NB4 (cell line): ENCODE results near the gene ARMC5.
"Not testable (repeated sequence)": the region's sequence is repeated elsewhere in the genome, so short reads cannot be mapped to it uniquely, and the experiment has no call there.

ENCODE experiments used
- DNase-seq: peaks from one replicate; pipeline ENCODE4 v3.0.0; 2010; ENCODE audit warnings: low read depth
- H3K4me3 ChIP-seq: one replicate; pipeline ENCODE4 v1.5.1; 2011; ENCODE audit warnings: mild to moderate bottlenecking, low read depth, low read length, moderate library complexity
- CTCF ChIP-seq: IDR thresholded peaks from one replicate; pipeline ENCODE4 v1.5.1; 2012; ENCODE audit warnings: low read depth, low read length
- MAX ChIP-seq: IDR thresholded peaks from 2 replicates; pipeline ENCODE4 v1.6.1; 2011; ENCODE audit warnings: low read depth, low read length
- MYC ChIP-seq: IDR thresholded peaks from 2 replicates; pipeline ENCODE4 v1.6.1; 2011; ENCODE audit warnings: low read depth, low read length
- POLR2A ChIP-seq: IDR thresholded peaks from 2 replicates; pipeline ENCODE4 v1.6.1; 2011; ENCODE audit warnings: mild to moderate bottlenecking; ENCODE audit not compliant: insufficient read length; ENCODE audit errors: extremely low read depth

Gene ARMC5

GRCh38 chr16:31478956-31479355, 19.7 kb downstream of the ARMC5 start:
- no peak for TF ChIP-seq MAX
- TF ChIP-seq POLR2A, result no peak
- DNase-seq, result no peak

GRCh38 chr16:31479751-31480150, 20.4 kb downstream of the ARMC5 start:
- no peak for DNase-seq
- TF ChIP-seq POLR2A (no peak), MAX (no peak), MYC (no peak), CTCF (no peak)
- no peak overlapping the region for H3K4me3 ChIP-seq

More at GRCh38 chr16:31478956-31479355, 19.7 kb downstream of the ARMC5 start:
- no peak overlapping the region for H3K4me3 ChIP-seq

- no peak overlapping the region for H3K4me3 ChIP-seq
- no peak for DNase-seq
- TF ChIP-seq MYC (no peak), CTCF (no peak), MAX (no peak), POLR2A (no peak)
Measured at GRCh38 chr16:31480851-31481536, 21.7 kb downstream of the ARMC5 start.

GRCh38 chr16:31483081-31483480, 23.8 kb downstream of the ARMC5 start, which contains the start of gene SLC5A2:
SLC5A2 (plus strand) TSS chr16:31483123; CDS start chr16:31483137, 14 bp downstream.
- no peak for TF ChIP-seq MAX
- no peak for TF ChIP-seq MYC
- TF ChIP-seq CTCF, result no peak
- no peak for TF ChIP-seq POLR2A
- no peak within 1 kb of the TSS for H3K4me3 ChIP-seq
- no peak for DNase-seq

- not testable (repeated sequence) for DNase-seq, H3K4me3 ChIP-seq
Measured at GRCh38 chr16:31484048-31484447, 24.7 kb downstream of the ARMC5 start.

- no peak overlapping the region for H3K4me3 ChIP-seq
- no peak for TF ChIP-seq POLR2A
- no peak for TF ChIP-seq MAX
- TF ChIP-seq CTCF, result no peak
- TF ChIP-seq MYC, result no peak
- no peak for DNase-seq
Measured at GRCh38 chr16:31484491-31485171, 25.3 kb downstream of the ARMC5 start.

GRCh38 chr16:31485571-31485970, 26.3 kb downstream of the ARMC5 start:
- TF ChIP-seq CTCF (no peak), MAX (no peak), MYC (no peak), POLR2A (no peak)
- H3K4me3 ChIP-seq, result no peak overlapping the region
- no peak for DNase-seq
